ENCODE measurements around the gene TRDN.
"Not testable (repeated sequence)": the region's sequence is repeated elsewhere in the genome, so short reads cannot be mapped to it uniquely, and the experiment has no call there.

Gene TRDN

DNA sequence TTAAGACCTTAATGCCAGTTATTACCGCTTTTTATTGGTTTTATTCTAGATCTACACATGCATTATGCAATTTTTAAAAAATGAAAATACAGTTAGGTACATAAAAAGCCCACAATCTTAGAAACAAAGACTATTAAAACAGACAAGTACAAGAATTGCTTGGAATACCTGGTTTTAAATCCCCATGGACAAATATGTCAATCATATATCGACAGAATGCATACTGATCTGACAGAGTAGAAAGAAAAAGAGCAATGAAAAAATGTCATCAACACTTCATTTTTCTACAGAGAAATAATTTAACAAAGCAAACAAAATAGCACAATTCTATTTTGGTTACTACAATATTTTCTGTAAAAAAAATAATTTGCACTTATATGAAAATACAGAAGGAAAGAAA lies 139.7 kb downstream of the TRDN start:
- FAIRE-seq = no peak

- FAIRE-seq = no peak
These were observed 147.2 kb downstream of the TRDN start for GRCh38 chr6:123489589-123489988.

DNA sequence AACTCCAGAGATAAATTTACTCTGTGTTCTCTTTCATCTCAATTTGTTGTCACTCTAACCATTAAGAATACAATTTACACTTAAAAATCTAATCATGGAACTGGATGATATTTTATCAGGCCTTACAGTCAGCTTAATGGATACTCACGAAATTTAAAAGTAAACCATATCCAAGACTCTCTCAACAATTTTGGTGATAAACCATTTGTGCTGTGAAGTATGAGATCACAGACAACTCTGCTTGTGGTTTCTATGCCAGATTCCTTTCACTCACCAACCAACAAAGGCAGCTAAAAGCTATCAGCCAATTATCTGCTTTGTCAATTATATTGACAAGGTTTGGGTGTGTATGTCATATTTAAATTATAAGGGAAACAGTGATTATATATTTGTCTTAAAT lies 155.8 kb downstream of the TRDN start:
- no peak for FAIRE-seq

DNA sequence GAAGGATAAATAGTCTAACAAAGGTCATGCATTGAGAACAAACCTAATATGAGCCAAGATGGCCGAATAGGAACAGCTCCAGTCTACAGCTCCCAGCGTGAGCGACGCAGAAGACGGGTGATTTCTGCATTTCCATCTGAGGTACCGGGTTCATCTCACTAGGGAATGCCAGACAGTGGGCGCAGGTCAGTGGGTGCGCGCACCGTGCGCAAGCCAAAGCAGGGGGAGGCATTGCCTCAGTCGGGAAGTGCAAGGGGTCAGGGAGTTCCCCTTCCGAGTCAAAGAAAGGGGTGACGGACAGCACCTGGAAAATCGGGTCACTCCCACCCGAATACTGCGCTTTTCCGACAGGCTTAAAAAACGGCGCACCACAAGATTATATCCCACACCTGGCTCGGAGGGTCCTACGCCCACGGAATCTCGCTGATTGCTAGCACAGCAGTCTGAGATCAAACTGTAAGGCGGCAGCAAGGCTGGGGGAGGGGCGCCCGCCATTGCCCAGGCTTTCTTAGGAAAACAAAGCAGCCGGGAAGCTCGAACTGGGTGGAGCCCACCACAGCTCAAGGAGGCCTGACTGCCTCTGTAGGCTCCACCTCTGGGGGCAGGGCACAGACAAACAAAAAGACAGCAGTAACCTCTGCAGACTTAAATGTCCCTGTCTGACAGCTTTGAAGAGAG lies 164.6 kb downstream of the TRDN start:
- not testable (repeated sequence) for FAIRE-seq

DNA sequence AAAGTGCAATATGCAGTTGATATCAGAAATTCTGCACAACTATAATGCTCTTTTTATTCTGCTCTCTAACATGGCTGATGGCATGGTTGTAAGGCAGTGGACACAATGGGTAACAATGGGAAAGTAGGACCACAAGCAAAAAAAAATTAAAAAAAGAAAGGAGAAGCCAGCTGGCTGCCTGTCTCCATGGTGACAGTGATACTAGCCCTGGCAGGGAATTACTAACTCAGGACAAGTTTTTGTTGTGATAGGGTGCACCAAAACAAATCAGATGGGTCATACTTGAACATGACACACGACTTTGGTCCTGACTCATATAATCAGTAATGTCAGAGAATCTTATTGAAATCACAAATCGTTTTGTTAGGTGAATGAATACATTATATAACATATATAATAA lies 169.4 kb downstream of the TRDN start:
- no peak for FAIRE-seq

- no peak for FAIRE-seq
These were observed 174.6 kb downstream of the TRDN start for GRCh38 chr6:123462152-123462551.

DNA sequence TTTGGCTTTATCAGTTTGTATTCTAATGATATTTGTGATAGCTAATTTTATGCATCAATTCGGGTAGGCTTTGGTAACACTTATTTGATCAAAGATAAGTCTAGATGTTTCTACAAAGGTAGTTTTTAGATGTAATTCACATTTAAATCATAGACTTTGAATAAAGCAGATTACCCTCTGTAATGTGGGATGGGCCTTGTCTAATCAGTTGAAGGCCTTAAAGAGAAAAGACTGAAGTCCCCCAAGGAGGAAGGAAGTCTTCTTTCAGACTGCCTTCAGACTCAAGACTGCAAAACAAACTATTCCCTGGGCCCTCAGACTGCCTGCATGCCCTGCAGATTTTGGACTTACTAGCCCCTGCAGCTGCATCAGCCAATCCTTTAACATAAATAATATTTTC lies 178.5 kb downstream of the TRDN start:
- FAIRE-seq = no peak

DNA sequence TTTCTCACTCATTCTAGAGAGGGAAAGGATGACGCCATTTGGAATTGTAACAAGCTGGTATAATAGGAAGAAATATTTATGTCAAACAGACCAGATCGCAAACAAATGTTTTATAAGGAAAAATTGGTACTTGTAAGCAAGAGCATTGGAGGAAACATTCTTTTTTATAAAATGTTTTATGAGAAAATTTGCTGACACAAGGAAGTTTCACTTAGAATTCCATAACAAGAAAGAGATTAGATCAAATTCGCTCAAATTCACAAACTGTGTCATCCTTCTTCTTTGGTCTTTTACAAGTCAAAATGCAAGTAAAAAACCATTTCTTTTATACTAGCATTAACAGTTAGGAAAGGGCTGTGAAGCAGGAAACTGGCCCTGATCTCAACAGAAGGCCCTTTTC lies 179.9 kb downstream of the TRDN start:
- FAIRE-seq = no peak

DNA sequence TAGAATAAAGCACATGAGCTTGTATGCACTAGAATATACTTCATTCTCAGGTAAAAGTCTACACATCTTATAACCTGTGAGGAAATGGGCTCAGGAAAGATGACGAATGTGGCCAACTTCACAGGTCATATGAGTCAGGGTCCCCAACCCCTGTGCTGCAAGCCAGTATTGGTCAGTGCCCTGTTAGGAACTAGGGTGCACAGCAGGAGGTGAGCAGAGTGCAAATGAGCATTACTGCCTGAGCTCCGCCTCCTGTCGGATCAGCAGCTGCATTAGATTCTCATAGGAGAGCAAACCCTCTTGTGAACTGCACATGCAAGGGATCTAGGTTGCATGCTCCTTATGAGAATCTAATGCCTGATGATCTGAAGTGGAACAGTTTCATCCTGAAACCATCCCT lies 182.3 kb downstream of the TRDN start:
- FAIRE-seq = no peak

DNA sequence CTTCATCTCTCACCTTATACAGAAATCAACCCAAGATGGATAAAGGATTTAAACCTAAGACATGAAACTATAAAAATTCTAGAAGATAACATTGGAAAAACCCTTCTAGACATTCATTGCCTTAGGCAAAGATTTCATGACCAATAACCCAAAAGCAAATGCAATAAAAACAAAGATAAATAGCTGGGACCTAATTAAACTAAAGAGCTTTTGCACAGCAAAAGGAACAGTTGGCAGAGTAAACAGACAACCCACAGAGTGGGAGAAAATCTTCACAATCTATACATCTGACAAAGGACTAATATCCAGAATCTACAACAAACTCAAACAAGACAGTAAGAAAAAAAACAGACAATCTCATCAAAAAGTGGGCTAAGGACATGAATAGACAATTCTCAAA lies 183.7 kb downstream of the TRDN start:
- FAIRE-seq = not testable (repeated sequence)

GRCh38 chr6:123448306-123448884 lies 188.4 kb downstream of the TRDN start:
- no peak for FAIRE-seq

DNA sequence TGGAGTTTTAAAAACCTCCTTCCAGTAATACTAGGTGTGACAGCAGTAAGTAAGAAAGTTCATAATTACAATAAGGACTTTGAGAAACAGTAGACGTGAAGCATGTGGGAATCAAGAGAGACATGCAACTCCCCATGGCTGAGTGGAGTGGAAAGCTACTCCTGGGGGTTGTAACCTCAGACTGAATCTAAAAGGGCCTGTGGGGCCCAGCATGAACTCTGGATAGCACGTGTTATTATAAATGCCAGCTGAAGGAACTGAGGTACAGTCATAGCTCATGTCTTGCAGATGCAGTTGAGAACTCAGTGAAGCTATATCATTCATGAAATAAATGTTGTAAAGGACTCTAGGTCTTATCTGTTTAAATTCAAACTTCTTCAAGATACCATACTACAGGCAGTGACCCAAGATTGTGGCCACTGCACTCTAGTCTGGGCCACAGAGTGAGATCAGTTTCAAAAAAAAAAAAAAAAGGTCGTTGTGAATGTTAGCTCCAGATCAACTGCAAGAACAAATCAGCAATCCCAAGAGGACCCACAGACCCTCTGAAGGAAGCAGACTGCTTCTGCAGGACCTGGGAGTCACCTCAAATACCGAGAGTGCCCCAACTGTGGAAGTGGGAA lies 189.3 kb downstream of the TRDN start:
- no peak for FAIRE-seq

DNA sequence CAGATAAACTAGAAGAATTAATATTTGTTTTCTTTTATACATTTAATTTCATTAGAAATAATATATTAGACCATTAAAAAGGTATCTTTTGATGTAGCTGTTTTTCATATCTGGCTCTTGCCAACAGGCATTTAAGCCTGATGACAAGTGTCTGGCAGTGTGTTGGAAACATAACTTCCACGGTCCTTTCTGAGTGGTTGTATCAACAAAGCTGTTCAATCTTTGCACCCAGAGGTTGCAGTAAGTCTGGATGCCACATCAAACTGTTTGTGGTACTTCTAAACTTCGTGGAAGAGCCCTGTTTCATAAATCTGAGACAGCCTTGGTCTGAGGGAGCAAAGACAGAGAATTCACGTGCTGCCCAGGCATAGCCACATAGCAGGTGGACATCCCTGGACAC lies 197.4 kb downstream of the TRDN start:
- FAIRE-seq = no peak

DNA sequence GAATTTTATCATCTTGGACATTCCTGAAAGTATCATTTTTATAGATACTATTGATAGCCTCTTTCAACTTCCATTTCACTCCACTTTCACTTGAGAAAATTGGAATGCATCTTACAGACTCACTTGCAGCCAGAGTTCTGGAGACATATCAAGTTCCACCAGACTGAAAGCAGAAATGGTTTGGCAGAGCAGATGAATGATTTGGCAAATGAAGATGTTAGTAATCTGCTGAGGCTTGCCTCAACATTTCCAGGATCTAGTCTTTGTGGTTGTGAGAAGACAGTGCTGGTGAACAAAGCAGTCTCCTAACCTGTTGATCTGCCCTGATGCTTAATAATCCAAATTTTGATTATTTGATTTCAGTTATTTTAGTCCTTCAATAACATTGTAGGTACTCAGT lies 202.6 kb downstream of the TRDN start:
- FAIRE-seq = no peak

GRCh38 chr6:123430970-123431369 lies 205.8 kb downstream of the TRDN start:
- FAIRE-seq = no peak

DNA sequence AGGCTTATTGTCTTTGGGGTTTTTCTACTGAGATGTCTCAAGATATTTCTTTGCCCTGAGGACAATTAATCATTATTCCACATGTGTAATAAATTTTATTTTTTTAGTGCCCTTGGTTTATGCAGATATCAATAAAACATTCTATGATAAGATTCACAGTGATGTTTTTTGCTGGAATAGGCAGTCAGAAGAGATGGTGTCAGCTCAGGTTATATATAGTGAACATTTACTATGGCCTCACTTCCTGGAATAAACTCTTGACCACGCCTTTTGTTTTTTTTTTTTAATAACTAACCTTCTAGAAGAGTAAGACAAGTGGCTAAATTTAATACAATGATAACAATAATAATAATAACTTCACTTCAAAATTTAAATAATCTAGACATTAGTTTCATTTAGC lies 209.7 kb downstream of the TRDN start:
- no peak for FAIRE-seq

GRCh38 chr6:123423130-123423529 lies 213.6 kb downstream of the TRDN start:
- FAIRE-seq = peak; percentile 41

DNA sequence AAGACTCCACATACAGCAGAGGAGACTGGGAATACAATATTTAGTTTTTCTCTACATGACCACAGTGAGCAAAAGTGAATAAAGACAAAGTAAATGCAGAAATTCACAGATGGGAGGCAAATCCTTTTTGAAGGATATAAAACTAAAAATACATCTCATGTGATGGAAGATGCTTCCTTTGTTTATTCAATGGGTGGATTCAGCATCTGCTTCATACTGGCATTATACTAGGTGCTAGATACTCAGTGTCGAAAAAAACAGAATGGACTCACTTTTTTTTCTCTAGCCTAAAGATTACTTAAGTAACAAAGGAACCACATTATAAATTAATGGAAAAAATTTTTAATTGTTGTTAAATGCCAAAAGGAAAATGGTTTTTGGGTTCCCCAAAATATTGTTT lies 216.2 kb downstream of the TRDN start:
- FAIRE-seq = no peak

- FAIRE-seq = no peak
These were observed 218.7 kb downstream of the TRDN start for GRCh38 chr6:123418071-123418470.

DNA sequence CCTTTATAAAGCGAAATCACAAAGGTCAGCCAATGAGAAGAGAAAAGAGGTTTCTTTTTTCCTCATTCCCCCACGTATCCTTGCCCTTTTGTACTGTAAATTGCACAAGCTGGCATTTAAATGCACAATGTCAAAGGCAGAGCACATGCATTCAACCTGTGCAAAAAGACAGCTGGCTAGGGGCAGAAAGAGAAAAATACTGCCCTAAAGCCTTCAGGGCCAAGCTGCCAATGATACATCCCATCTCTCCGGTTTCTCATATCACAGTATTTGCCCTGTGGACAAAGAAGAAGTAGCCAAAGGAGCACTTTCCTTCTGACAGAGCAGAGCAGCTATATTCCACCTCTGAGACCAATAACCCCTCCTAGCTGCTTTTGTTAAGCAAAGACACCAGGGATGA lies 219.2 kb downstream of the TRDN start:
- no peak for FAIRE-seq

- no peak for FAIRE-seq
These were observed 220.8 kb downstream of the TRDN start for GRCh38 chr6:123415844-123416468.

- no peak for FAIRE-seq
These were observed 231.8 kb downstream of the TRDN start for GRCh38 chr6:123404975-123405374.

GRCh38 chr6:123402052-123402451 lies 234.7 kb downstream of the TRDN start:
- no peak for FAIRE-seq

DNA sequence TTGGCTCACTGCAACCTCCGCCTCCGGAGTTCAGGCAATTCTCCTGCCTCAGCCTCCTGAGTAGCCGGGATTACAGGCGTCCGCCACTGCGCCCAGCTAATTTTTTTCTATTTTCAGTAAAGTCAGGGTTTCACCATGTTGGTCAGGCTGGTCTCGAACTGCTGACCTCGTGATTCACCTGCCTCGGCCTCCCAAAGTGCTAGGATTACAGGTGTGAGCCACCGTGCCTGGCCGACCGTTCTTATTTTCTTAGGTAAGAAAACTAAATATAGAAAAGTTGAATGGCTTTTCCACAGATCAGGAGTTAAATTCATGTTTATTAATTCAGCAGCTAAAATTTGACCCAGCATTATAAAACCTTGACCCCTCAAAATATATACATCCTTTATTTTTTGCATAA lies 238.7 kb downstream of the TRDN start:
- no peak for FAIRE-seq
